GM12892 (cell line): ENCODE data around the gene NEBL.

ENCODE experiments used
- POLR2A ChIP-seq: IDR thresholded peaks from 2 replicates; pipeline ENCODE4 v1.6.1; 2011; ENCODE audit warnings: low read depth, low read length, control low read depth
- POLR2AphosphoS5 ChIP-seq: IDR thresholded peaks from 2 replicates; pipeline ENCODE4 v1.6.1; 2011; ENCODE audit warnings: low read depth, low read length, control low read depth
- TAF1 ChIP-seq: IDR thresholded peaks from 2 replicates; pipeline ENCODE4 v1.6.1; 2011; ENCODE audit warnings: low read depth, mild to moderate bottlenecking, control low read depth, low read length, borderline replicate concordance

GRCh38 chr10:20874261-20874660 lies 22.9 kb downstream of the NEBL start:
- TF ChIP-seq POLR2A (no peak), POLR2AphosphoS5 (no peak), TAF1 (no peak)
